Lung (tissue), 12 donors: ENCODE results near the gene TMEM250. TPM values are rescaled to one million over a fixed set of nuclear protein-coding genes. Genes with fewer than 3 reads are reported as not detected.

Experiments used
- ATAC-seq: fragments of 200-7000 bp; cut with Tn5 transposase; one replicate; pipeline ENCODE4 v1.9.1; 2020; ENCODE audit warnings: moderate number of reproducible peaks; ENCODE audit not compliant: insufficient read depth, low FRiP score
- DNase-seq, 3 donors: peaks; one replicate each; pipeline ENCODE4 v3.0.0-alpha.2; 2013 to 2017
- H3K27ac ChIP-seq, 2 donors: one replicate each; pipeline ENCODE4 v1.5.1; 2013; ENCODE audit warnings: mild to moderate bottlenecking in 2 of 2, moderate library complexity in 2 of 2, control low read depth in 1 of 2, inconsistent platforms in 1 of 2, low read depth in 1 of 2, low read length in 1 of 2
- H3K27me3 ChIP-seq, 3 donors: one replicate each; pipeline ENCODE4 v1.5.1; 2013; ENCODE audit warnings: low read length in 2 of 3; ENCODE audit not compliant: control insufficient read depth in 3 of 3, insufficient read depth in 3 of 3
- H3K36me3 ChIP-seq, 4 donors: one replicate each; pipeline ENCODE4 v1.5.1; 2013; ENCODE audit warnings: low read length in 4 of 4, mild to moderate bottlenecking in 1 of 4, moderate library complexity in 1 of 4; ENCODE audit not compliant: control insufficient read depth in 4 of 4, insufficient read depth in 4 of 4
- H3K4me1 ChIP-seq, 5 donors: one replicate each; pipeline ENCODE4 v1.5.1; 2013; ENCODE audit warnings: low read length in 5 of 5, mild to moderate bottlenecking in 2 of 5, moderate library complexity in 1 of 5; ENCODE audit not compliant: control insufficient read depth in 5 of 5, insufficient read depth in 5 of 5
- H3K4me3 ChIP-seq: one replicate; pipeline ENCODE4 v1.5.1; 2013; ENCODE audit warnings: mild to moderate bottlenecking, control low read depth, moderate library complexity
- H3K9ac ChIP-seq, 2 donors: one replicate each; pipeline ENCODE4 v1.5.1; 2013; ENCODE audit warnings: low read length in 2 of 2, control low read depth in 1 of 2; ENCODE audit not compliant: insufficient read depth in 1 of 2
- H3K9me3 ChIP-seq, 4 donors: one replicate each; pipeline ENCODE4 v1.5.1; 2013; ENCODE audit warnings: low read length in 3 of 4, mild to moderate bottlenecking in 1 of 4, moderate library complexity in 1 of 4; ENCODE audit not compliant: control insufficient read depth in 4 of 4, insufficient read depth in 3 of 4
- WGBS, 2 donors: extraction: QIAGEN DNeasy Blood & Tissue Kit; methylation state at CpG; one replicate each; pipeline ENCODE4 v1.1.7; 2013; 5-methylcytosine and 5-hydroxymethylcytosine counted together
- polyA plus RNA-seq, 2 donors: library from polyadenylated mRNA; stranded (reverse); fragments of 200-250 nt; gene quantifications; one replicate each; pipeline ENCODE4 v1.2.1, GENCODE V29; 2013
- total RNA-seq, 2 donors: library from RNA; depleted of rRNA in 1 of 2; stranded (reverse); fragments of >200 nt in 1 of 2; gene quantifications; one replicate each; pipeline ENCODE4 v1.2.1, GENCODE V29; 2014 to 2021
- TF ChIP-seq, protein P1 (sequence below): IDR thresholded peaks from 2 replicates; pipeline ENCODE4 v1.5.1; 2012; ENCODE audit warnings: mild to moderate bottlenecking; ENCODE audit errors: control extremely low read depth, extremely low read depth
- donor health status: control.
- donor health status: control.
- donor health status: Bipolar disorder and iron deficiency.
- donor health status: healthy.
- donor health status: DM: yes; HTN: yes; CAD: no.

The TMEM250 gene
- total and polyA plus RNA-seq, 4 donors, result 13.0 to 47.9 (median 27.2) TPM

DNA sequence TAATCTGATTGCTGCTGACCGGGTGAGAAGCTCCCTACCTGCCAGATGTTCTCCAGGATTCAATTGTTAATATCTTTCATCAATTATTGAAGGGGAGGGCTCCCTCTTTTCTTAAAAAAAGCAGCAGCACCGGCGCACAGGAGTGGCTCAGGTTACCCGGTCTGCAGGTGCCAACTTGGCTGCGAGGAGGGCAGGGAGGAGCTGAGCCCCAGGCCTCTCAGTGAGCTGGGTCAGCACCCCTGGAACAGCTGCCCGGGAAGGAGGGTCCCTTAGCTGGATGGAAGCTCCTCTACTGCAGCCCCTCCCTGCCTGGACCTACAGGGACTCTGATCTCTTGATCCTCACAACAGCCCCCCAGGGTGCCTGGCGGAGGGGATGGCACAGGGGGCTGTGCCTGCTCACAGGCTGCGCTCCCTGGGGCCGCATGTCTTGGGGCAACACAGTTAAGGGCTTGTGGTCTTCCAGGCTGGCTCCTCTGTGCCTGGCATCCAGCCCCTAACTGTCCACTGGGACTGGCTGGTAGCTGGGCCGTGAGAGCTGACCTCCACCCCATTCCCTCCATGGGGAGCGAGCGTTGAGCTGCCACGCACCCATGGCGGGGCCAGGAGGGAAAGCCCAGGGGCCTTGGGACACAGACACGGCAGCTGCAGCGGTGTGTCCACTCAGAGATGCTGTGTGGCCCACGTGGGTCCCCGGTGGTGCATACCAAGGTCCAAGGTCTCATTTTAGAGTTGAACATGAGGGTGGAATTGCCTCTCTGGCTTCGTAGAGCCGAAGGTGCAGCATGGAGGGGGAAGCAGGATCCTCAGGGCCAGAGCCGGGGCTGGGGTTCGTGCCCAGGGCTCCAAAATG is 28.6 kb upstream of the TMEM250 start:
- TF ChIP-seq, protein P1, sequence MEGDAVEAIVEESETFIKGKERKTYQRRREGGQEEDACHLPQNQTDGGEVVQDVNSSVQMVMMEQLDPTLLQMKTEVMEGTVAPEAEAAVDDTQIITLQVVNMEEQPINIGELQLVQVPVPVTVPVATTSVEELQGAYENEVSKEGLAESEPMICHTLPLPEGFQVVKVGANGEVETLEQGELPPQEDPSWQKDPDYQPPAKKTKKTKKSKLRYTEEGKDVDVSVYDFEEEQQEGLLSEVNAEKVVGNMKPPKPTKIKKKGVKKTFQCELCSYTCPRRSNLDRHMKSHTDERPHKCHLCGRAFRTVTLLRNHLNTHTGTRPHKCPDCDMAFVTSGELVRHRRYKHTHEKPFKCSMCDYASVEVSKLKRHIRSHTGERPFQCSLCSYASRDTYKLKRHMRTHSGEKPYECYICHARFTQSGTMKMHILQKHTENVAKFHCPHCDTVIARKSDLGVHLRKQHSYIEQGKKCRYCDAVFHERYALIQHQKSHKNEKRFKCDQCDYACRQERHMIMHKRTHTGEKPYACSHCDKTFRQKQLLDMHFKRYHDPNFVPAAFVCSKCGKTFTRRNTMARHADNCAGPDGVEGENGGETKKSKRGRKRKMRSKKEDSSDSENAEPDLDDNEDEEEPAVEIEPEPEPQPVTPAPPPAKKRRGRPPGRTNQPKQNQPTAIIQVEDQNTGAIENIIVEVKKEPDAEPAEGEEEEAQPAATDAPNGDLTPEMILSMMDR, result no peak
- H3K27me3 ChIP-seq, result peaks cover 0 to 7% (median 3%) of the 10 kb centered on the region in 3 donors

DNA sequence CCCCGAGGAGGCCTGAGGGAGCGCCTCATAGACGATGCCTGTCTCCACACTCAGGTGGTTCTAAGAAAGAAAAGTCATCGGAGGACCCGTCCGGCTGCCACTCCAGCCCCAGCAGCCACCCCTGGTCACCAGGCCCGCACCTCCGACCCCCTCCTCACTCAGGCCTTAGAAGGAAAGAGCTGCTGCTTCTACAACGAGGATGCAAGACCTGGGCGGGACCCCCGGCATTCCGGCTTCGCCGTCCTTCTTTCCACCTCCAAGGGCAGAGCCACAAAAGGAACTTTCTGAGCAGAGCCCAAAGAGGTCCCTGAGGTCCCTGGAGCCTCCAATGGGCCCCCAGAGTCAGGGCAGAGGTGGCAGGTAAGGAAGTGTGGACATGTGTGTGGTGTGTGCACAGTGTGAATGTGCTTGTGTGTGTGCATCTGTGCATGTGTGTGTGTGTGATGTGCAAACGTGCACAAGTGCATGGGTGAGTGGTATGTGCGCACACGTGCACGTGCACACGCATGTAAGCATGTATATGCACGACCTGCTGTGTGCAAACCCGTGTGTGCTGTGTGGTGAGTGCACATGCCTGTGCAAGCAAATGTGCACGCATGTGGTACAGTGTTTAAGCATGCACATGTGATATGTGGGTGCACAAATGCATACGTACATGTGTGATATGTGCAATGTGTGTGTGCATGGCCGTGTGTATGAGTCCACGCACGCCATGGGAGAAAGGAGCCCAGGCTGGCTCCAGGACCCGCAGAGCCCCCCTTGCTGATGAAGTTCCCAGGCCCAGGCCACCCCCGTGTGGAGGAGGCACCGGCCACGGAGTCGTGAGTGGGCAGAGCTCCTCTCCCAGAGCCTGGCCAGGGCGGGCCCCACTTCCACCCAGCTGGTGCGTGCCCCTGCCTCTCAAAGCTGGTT is 27.7 kb upstream of the TMEM250 start:
- Histone ChIP-seq H3K27ac (no peak overlapping the region), H3K4me1 (peaks cover 0 to 10% (median 0%) of the 10 kb centered on the region in 5 donors), H3K9ac (no peak overlapping the region), H3K27me3 (peaks cover 0 to 7% (median 3%) of the 10 kb centered on the region in 3 donors), H3K9me3 (no peaks in the 10 kb centered on the region), H3K4me3 (no peak overlapping the region), H3K36me3 (no peaks in the 10 kb centered on the region)
- WGBS, 2 donors, result 74 to 85% methylated on average over 33 of the region's 33 CpGs
- TF ChIP-seq, protein P1, result no peak
- ATAC-seq, result no peak
- no peak for DNase-seq

More for the DNA sequence above, 28.6 kb upstream of the TMEM250 start:
- Histone ChIP-seq H3K4me3 (no peak overlapping the region), H3K27ac (no peak overlapping the region), H3K36me3 (no peaks in the 10 kb centered on the region), H3K9me3 (no peaks in the 10 kb centered on the region), H3K4me1 (peaks cover 0 to 10% (median 0%) of the 10 kb centered on the region in 5 donors), H3K9ac (no peak overlapping the region)
- DNase-seq, result no peak
- no peak for ATAC-seq
- WGBS, 2 donors, result 74 to 83% methylated on average over 22 of the region's 22 CpGs

DNA sequence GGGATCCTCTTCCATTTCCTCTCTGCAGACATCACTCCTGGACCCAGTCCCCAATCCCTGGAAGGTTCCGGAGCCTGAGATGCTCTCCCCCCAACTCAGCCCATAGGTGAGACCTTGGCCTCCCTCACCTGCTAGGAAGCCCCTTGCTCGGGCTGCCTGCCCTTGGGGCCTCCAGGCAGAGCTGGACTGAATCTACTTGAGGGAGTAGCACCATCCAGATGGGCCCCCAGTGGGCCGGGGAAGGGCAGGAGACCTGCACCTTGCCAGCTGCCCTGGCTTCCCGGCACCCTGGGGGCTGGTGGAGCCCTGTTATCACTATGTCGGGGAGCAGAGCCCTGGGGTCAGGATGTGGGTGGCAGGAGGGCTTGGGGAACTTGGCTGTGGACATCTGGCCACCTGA is 26.9 kb upstream of the TMEM250 start:
- Histone ChIP-seq H3K9me3 (no peaks in the 10 kb centered on the region), H3K36me3 (no peaks in the 10 kb centered on the region), H3K27ac (no peak overlapping the region), H3K27me3 (peaks cover 0 to 7% (median 3%) of the 10 kb centered on the region in 3 donors), H3K4me3 (no peak overlapping the region), H3K9ac (no peak overlapping the region), H3K4me1 (peaks cover 0 to 10% (median 0%) of the 10 kb centered on the region in 5 donors)
- no peak for ATAC-seq
- no peak for DNase-seq
- TF ChIP-seq, protein P1, result no peak
- 70% methylated on average over 5 of the region's 5 CpGs for WGBS, 2 donors
